ENCODE measurements around the gene ARMH4. TPM values are rescaled to one million over a fixed set of nuclear protein-coding genes. Genes with fewer than 3 reads are reported as not detected.

ARMH4 gene
- total and polyA plus RNA-seq, 2 experiments from 2014 or later: 48.6 to 64.6 TPM

GRCh38 chr14:57976701-57977100, 175.3 kb downstream of the ARMH4 start:
- no peak for TF ChIP-seq CTCF (IDR thresholded peaks at IDR 0.05; ENCODE audit: low read depth, low read length)
- no peak overlapping the region for H3K27ac ChIP-seq
- H3K4me3 ChIP-seq: no peak overlapping the region
- H3K4me1 ChIP-seq (ENCODE audit: low read depth): no peaks in the 10 kb centered on the region
- DNase-seq (ENCODE audit: low read depth in 1 of 2, low spot score in 1 of 2): no peak
- H3K9me3 ChIP-seq (ENCODE audit: low read depth): no peaks in the 10 kb centered on the region
- H3K27me3 ChIP-seq: no peaks in the 10 kb centered on the region
- no peaks in the 10 kb centered on the region for H3K36me3 ChIP-seq

GRCh38 chr14:57974896-57975295, 177.1 kb downstream of the ARMH4 start:
- Histone ChIP-seq H3K9me3 (ENCODE audit: low read depth) (no peaks in the 10 kb centered on the region), H3K4me1 (ENCODE audit: low read depth) (no peaks in the 10 kb centered on the region), H3K27ac (no peak overlapping the region), H3K27me3 (no peaks in the 10 kb centered on the region), H3K4me3 (no peak overlapping the region), H3K36me3 (no peaks in the 10 kb centered on the region)
- DNase-seq (ENCODE audit: low read depth in 1 of 2, low spot score in 1 of 2): no peak
- no peak for TF ChIP-seq CTCF (IDR thresholded peaks at IDR 0.05; ENCODE audit: low read depth, low read length)

GRCh38 chr14:57970594-57970993, 181.4 kb downstream of the ARMH4 start:
- no peak for TF ChIP-seq CTCF (IDR thresholded peaks at IDR 0.05; ENCODE audit: low read depth, low read length)
- H3K27ac ChIP-seq: no peak overlapping the region
- H3K36me3 ChIP-seq: no peaks in the 10 kb centered on the region
- no peak overlapping the region for H3K4me3 ChIP-seq
- H3K27me3 ChIP-seq: no peaks in the 10 kb centered on the region
- DNase-seq (ENCODE audit: low read depth in 1 of 2, low spot score in 1 of 2): no peak
- H3K4me1 ChIP-seq (ENCODE audit: low read depth): no peaks in the 10 kb centered on the region
- H3K9me3 ChIP-seq (ENCODE audit: low read depth): no peaks in the 10 kb centered on the region

GRCh38 chr14:57970175-57970574, 181.8 kb downstream of the ARMH4 start:
- no peak for DNase-seq (ENCODE audit: low read depth in 1 of 2, low spot score in 1 of 2)
- no peak for TF ChIP-seq CTCF (IDR thresholded peaks at IDR 0.05; ENCODE audit: low read depth, low read length)
- Histone ChIP-seq H3K27me3 (no peaks in the 10 kb centered on the region), H3K36me3 (no peaks in the 10 kb centered on the region), H3K27ac (no peak overlapping the region), H3K4me3 (no peak overlapping the region), H3K4me1 (ENCODE audit: low read depth) (no peaks in the 10 kb centered on the region), H3K9me3 (ENCODE audit: low read depth) (no peaks in the 10 kb centered on the region)

- Histone ChIP-seq H3K4me1 (ENCODE audit: low read depth) (peaks cover 7% of the 10 kb centered on the region), H3K9me3 (ENCODE audit: low read depth) (no peaks in the 10 kb centered on the region), H3K27me3 (no peaks in the 10 kb centered on the region), H3K36me3 (no peaks in the 10 kb centered on the region), H3K27ac (no peak overlapping the region), H3K4me3 (no peak overlapping the region)
- TF ChIP-seq CTCF (IDR thresholded peaks at IDR 0.05; ENCODE audit: low read depth, low read length): no peak
- DNase-seq (ENCODE audit: low read depth in 1 of 2, low spot score in 1 of 2): no peak
Observed at GRCh38 chr14:57963071-57963470, 188.9 kb downstream of the ARMH4 start.
